HCT116 (cell line): ENCODE measurements around the gene SEC16A. TPM values are rescaled to one million over a fixed set of nuclear protein-coding genes. Genes with fewer than 3 reads are reported as not detected.

ENCODE experiments used
- ATAC-seq: fragments of 200-7000 bp; cut with Tn5 transposase; 2 replicates; pipeline ENCODE4 v1.9.1; 2020; ENCODE audit warnings: mild to moderate bottlenecking, moderate library complexity
- BruUV-seq: library from RNA; stranded (reverse); fragments of 400-500 nt; replicated peaks from 2 replicates; lab custom pipeline; 2021; lab: Mats Ljungman, UMichigan
- CTCF ChIA-PET: fragments of 300-600 bp; sonication (Branson Sonifier 250); formaldehyde crosslinking; loops from one replicate; lab custom pipeline; 2021; ENCODE audit warnings: antibody characterized with exemption; lab: Charles Lee
- POLR2A ChIA-PET: fragments of 300-600, 350-600 bp; sonication (Branson Sonifier 250); formaldehyde crosslinking; loops from one replicate; lab custom pipeline; 2021; ENCODE audit warnings: antibody characterized with exemption; lab: Charles Lee
- RAD21 ChIA-PET, 2 experiments: fragments of 300-600 bp; sonication (Branson Sonifier 250); formaldehyde crosslinking; loops; one replicate each; lab custom pipeline; 2023; ENCODE audit warnings: low total read pairs in 2 of 2; ENCODE audit not compliant: uncharacterized antibody in 2 of 2, unreplicated experiment in 2 of 2, low non-redundant PET in 1 of 2; lab: Charles Lee
- DNase-seq: peaks from one replicate; pipeline ENCODE4 v3.0.0-alpha.2; 2010; ENCODE audit warnings: low read depth, low spot score
- H2AFZ ChIP-seq: fragments of 200-600 bp; shearing (Covaris generic), sonication (generic); 2 replicates; pipeline ENCODE4 v1.6.1; 2017; ENCODE audit warnings: low read depth, mixed run types, mixed read lengths, antibody characterized with exemption, low read length; ENCODE audit not compliant: poor library complexity, severe bottlenecking
- H3K27ac ChIP-seq: 2 replicates; pipeline ENCODE4 v1.5.1; 2012; ENCODE audit warnings: low read depth, low read length
- H3K27me3 ChIP-seq: fragments of 200-600 bp; sonication (generic); 2 replicates; pipeline ENCODE4 v1.6.1; 2016; ENCODE audit warnings: mixed run types, low read length, mixed read lengths; ENCODE audit not compliant: insufficient read depth
- H3K36me3 ChIP-seq, 2 experiments: fragments of 200-500 bp in 1 of 2; fragments of 200-600 bp in 1 of 2; sonication (Bioruptor generic) in 1 of 2; sonication (generic) in 1 of 2; 2 replicates each; pipeline versions ENCODE4 v1.5.1 to v1.6.1; 2014 to 2016; ENCODE audit warnings: low read length in 2 of 2, inconsistent platforms in 1 of 2, mixed read lengths in 1 of 2, mixed run types in 1 of 2; ENCODE audit not compliant: insufficient read depth in 2 of 2, control insufficient read depth in 1 of 2
- H3K4me1 ChIP-seq, 2 experiments: fragments of 200-600 bp in 1 of 2; sonication (generic) in 1 of 2; 2 replicates each; pipeline versions ENCODE4 v1.5.1 to v1.6.1; 2012 to 2017; ENCODE audit warnings: low read length in 2 of 2, inconsistent platforms in 1 of 2, mild to moderate bottlenecking in 1 of 2, mixed read lengths in 1 of 2, mixed run types in 1 of 2, moderate library complexity in 1 of 2; ENCODE audit not compliant: insufficient read depth in 2 of 2, control insufficient read depth in 1 of 2
- H3K4me2 ChIP-seq: fragments of 200-600 bp; sonication (generic); 2 replicates; pipeline ENCODE4 v1.6.1; 2017; ENCODE audit warnings: mixed run types, low read length, mixed read lengths
- H3K4me3 ChIP-seq, 2 experiments: fragments of 200-600 bp in 1 of 2; sonication (generic) in 1 of 2; replicated peaks in 1 of 2; 2 replicates each; pipeline ENCODE4 v1.5.1; 2011 to 2016; ENCODE audit warnings: low read length in 2 of 2, control low read depth in 1 of 2, low read depth in 1 of 2, mild to moderate bottlenecking in 1 of 2, mixed read lengths in 1 of 2, mixed run types in 1 of 2
- H3K79me2 ChIP-seq: fragments of 200-600 bp; sonication (generic); 2 replicates; pipeline ENCODE4 v1.6.1; 2017; ENCODE audit warnings: mild to moderate bottlenecking, mixed run types, low read length, moderate library complexity, mixed read lengths; ENCODE audit not compliant: insufficient read depth
- H3K9ac ChIP-seq: fragments of 200-600 bp; sonication (generic); 2 replicates; pipeline ENCODE4 v1.6.1; 2016; ENCODE audit warnings: low read length, mixed read lengths
- H3K9me2 ChIP-seq: fragments of 200-600 bp; sonication (generic), shearing (Covaris generic); 2 replicates; pipeline ENCODE4 v1.6.1; 2017; ENCODE audit warnings: mixed run types, mild to moderate bottlenecking, moderate library complexity; ENCODE audit not compliant: insufficient read depth
- H3K9me3 ChIP-seq, 2 experiments: fragments of 200-500 bp in 1 of 2; fragments of 200-600 bp in 1 of 2; sonication (Bioruptor generic) in 1 of 2; sonication (generic) in 1 of 2; 2 replicates each; pipeline ENCODE4 v1.6.1; 2014 to 2017; ENCODE audit warnings: low read length in 2 of 2, mixed read lengths in 2 of 2, inconsistent platforms in 1 of 2, low read depth in 1 of 2, mild to moderate bottlenecking in 1 of 2, mixed run types in 1 of 2, moderate library complexity in 1 of 2; ENCODE audit not compliant: control insufficient read depth in 1 of 2, insufficient read depth in 1 of 2
- H4K20me1 ChIP-seq: fragments of 200-600 bp; sonication (generic), shearing (Covaris generic); 2 replicates; pipeline ENCODE4 v1.6.1; 2017; ENCODE audit warnings: mixed run types, mild to moderate bottlenecking, moderate library complexity; ENCODE audit not compliant: insufficient read depth
- CBX3 ChIP-seq: IDR thresholded peaks from 2 replicates; pipeline ENCODE4 v1.6.1; 2012; ENCODE audit warnings: low read depth
- CEBPB ChIP-seq: IDR thresholded peaks from 2 replicates; pipeline ENCODE4 v1.6.1; 2012; ENCODE audit warnings: low read depth
- EGR1 ChIP-seq: IDR thresholded peaks from 2 replicates; pipeline ENCODE4 v1.6.1; 2012; ENCODE audit warnings: low read depth
- EZH2 ChIP-seq: fragments of 200-600 bp; sonication (generic); IDR thresholded peaks from 2 replicates; pipeline ENCODE4 v1.6.1; 2017; ENCODE audit warnings: antibody characterized with exemption, mixed run types
- EZH2phosphoT487 ChIP-seq: fragments of 200-600 bp; IDR thresholded peaks from 2 replicates; pipeline ENCODE4 v1.6.1; 2018; ENCODE audit warnings: antibody characterized with exemption, borderline replicate concordance
- FOSL1 ChIP-seq: IDR thresholded peaks from 2 replicates; pipeline ENCODE4 v1.6.1; 2012; ENCODE audit warnings: low read depth
- JUND ChIP-seq: IDR thresholded peaks from 2 replicates; pipeline ENCODE4 v1.6.1; 2012
- POLR2A ChIP-seq: IDR thresholded peaks from 2 replicates; pipeline ENCODE4 v1.7.0; 2011; ENCODE audit warnings: borderline replicate concordance; ENCODE audit not compliant: insufficient read depth, insufficient read length; ENCODE audit errors: extremely low read depth
- RAD21 ChIP-seq: IDR thresholded peaks from 2 replicates; pipeline ENCODE4 v1.6.1; 2012; ENCODE audit warnings: low read depth, mild to moderate bottlenecking
- SP1 ChIP-seq: IDR thresholded peaks from 2 replicates; pipeline ENCODE4 v1.6.1; 2012; ENCODE audit warnings: low read depth
- SRF ChIP-seq: IDR thresholded peaks from 2 replicates; pipeline ENCODE4 v1.6.1; 2012; ENCODE audit warnings: low read depth
- YY1 ChIP-seq: IDR thresholded peaks from 2 replicates; pipeline ENCODE4 v1.6.1; 2011; ENCODE audit warnings: low read length, low read depth, moderate library complexity, mild to moderate bottlenecking; ENCODE audit not compliant: insufficient replicate concordance; ENCODE audit errors: extremely low read depth
- ZFX ChIP-seq: fragments of 450-650 bp; IDR thresholded peaks from 2 replicates; pipeline ENCODE4 v1.6.1; 2017
- intact Hi-C: fragments of 100-400 bp; cut with micrococcal nuclease; formaldehyde crosslinking; loops from 2 replicates; pipeline ENCODE4 v1.10.0; 2022
- total RNA-seq: library from RNA; stranded (reverse); gene quantifications from one replicate; pipeline ENCODE4 v1.2.1, GENCODE V29; 2021; ENCODE audit not compliant: unreplicated experiment
- TF ChIP-seq, protein P1 (sequence below), 3 experiments: fragments of 200-600 bp in 1 of 3; sonication (generic) in 1 of 3; IDR thresholded peaks in 2 of 3; conservative IDR thresholded peaks in 1 of 3; 2 replicates each; pipeline ENCODE4 v1.5.1; 2012 to 2017; ENCODE audit warnings: low read depth in 2 of 3, low read length in 2 of 3, antibody characterized with exemption in 1 of 3, borderline replicate concordance in 1 of 3, control low read depth in 1 of 3, mild to moderate bottlenecking in 1 of 3, mixed read lengths in 1 of 3, mixed run types in 1 of 3, moderate library complexity in 1 of 3; ENCODE audit not compliant: insufficient read depth in 1 of 3
- TF ChIP-seq, protein P2 (sequence below): IDR thresholded peaks from 2 replicates; pipeline ENCODE4 v1.6.1; 2011; ENCODE audit warnings: mild to moderate bottlenecking, low read length, moderate library complexity; ENCODE audit not compliant: insufficient replicate concordance; ENCODE audit errors: extremely low read depth
- TF ChIP-seq, protein P3 (sequence below): IDR thresholded peaks from 2 replicates; pipeline ENCODE4 v1.6.1; 2012
- TF ChIP-seq, protein P4 (sequence below): IDR thresholded peaks from 2 replicates; pipeline ENCODE4 v1.6.1; 2012; ENCODE audit warnings: low read depth
- TF ChIP-seq, protein P5 (sequence below): IDR thresholded peaks from 2 replicates; pipeline ENCODE4 v1.6.1; 2012

Gene SEC16A
- total RNA-seq, 1 experiment from 2014 or later: 49.8 TPM

DNA sequence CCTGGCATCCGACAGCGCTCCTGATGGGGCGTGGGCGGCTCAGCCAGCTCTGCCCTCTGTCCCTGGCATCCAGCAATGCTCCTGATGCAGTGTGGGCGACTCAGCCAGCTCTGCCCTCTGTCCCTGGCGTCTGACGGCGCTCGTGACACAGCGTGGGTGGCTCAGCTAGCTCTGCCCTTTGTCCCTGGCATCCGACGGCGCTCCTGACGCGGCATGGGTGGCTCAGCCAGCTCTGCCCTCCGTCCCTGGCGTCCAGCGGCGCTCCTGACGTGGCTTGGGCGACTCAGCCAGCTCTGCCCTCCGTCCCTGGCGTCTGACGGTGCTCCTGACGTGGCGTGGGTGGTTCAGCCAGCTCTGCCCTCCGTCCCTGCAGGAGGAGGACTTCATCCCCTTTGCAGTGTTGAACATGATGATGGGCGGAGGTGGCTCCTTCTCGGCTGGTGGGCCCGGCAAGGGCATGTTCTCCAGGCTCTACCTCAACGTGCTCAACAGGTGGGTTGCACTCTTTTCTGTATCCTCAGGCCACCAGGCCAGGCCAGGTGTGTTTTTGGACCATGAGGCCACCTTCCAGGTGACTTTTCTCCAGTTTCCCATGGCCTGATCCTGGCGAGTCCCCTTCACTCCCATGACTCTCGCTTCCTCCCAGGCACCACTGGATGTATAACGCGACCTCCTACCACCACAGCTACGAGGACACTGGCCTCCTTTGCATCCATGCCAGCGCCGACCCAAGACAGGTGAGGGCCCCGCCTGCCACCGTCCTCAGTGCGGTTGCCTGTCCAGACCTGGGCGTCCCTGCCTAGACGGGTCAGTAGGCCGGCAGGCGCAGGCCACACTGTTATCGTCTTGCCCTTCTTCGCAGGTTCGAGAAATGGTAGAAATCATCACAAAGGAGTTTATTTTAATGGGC lies 64.4 kb downstream of the SEC16A start:
- Histone ChIP-seq H3K36me3 (peaks cover 56 to 78% of the 10 kb centered on the region in 2 experiments), H3K27me3 (no peaks in the 10 kb centered on the region)

More for the DNA sequence above, 64.4 kb downstream of the SEC16A start:
- Histone ChIP-seq H2AFZ (no peak overlapping the region), H3K4me1 (no peaks in the 10 kb centered on the region), H4K20me1 (no peaks in the 10 kb centered on the region), H3K27ac (no peak overlapping the region), H3K4me3 (no peak overlapping the region), H3K9ac (no peak overlapping the region), H3K79me2 (peaks cover 35% of the 10 kb centered on the region), H3K9me2 (no peaks in the 10 kb centered on the region), H3K9me3 (no peaks in the 10 kb centered on the region), H3K4me2 (no peak overlapping the region)
- intact Hi-C loops: no loop called here
- CTCF ChIA-PET: no interaction called here
- POLR2A ChIA-PET: no interaction called here
- BruUV-seq: no TSS peak
- TF ChIP-seq POLR2A: no peak
- TF ChIP-seq, protein P1, sequence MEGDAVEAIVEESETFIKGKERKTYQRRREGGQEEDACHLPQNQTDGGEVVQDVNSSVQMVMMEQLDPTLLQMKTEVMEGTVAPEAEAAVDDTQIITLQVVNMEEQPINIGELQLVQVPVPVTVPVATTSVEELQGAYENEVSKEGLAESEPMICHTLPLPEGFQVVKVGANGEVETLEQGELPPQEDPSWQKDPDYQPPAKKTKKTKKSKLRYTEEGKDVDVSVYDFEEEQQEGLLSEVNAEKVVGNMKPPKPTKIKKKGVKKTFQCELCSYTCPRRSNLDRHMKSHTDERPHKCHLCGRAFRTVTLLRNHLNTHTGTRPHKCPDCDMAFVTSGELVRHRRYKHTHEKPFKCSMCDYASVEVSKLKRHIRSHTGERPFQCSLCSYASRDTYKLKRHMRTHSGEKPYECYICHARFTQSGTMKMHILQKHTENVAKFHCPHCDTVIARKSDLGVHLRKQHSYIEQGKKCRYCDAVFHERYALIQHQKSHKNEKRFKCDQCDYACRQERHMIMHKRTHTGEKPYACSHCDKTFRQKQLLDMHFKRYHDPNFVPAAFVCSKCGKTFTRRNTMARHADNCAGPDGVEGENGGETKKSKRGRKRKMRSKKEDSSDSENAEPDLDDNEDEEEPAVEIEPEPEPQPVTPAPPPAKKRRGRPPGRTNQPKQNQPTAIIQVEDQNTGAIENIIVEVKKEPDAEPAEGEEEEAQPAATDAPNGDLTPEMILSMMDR (IDR thresholded peaks at IDR 0.05 in 2 of 3, conservative IDR thresholded peaks at IDR 0.05 in 1 of 3; ENCODE audit: borderline replicate concordance in 1 of 3, insufficient read depth in 1 of 3, low read depth in 2 of 3, low read length in 2 of 3): no peak
- no peak for TF ChIP-seq JUND
- no peak for TF ChIP-seq CEBPB
- TF ChIP-seq ZFX: no peak
- TF ChIP-seq, protein P2, sequence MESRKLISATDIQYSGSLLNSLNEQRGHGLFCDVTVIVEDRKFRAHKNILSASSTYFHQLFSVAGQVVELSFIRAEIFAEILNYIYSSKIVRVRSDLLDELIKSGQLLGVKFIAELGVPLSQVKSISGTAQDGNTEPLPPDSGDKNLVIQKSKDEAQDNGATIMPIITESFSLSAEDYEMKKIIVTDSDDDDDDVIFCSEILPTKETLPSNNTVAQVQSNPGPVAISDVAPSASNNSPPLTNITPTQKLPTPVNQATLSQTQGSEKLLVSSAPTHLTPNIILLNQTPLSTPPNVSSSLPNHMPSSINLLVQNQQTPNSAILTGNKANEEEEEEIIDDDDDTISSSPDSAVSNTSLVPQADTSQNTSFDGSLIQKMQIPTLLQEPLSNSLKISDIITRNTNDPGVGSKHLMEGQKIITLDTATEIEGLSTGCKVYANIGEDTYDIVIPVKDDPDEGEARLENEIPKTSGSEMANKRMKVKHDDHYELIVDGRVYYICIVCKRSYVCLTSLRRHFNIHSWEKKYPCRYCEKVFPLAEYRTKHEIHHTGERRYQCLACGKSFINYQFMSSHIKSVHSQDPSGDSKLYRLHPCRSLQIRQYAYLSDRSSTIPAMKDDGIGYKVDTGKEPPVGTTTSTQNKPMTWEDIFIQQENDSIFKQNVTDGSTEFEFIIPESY: no peak
- TF ChIP-seq RAD21: no peak
- no peak for TF ChIP-seq EZH2
- no peak for TF ChIP-seq EGR1
- TF ChIP-seq, protein P3, sequence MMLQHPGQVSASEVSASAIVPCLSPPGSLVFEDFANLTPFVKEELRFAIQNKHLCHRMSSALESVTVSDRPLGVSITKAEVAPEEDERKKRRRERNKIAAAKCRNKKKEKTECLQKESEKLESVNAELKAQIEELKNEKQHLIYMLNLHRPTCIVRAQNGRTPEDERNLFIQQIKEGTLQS: no peak
- no peak for TF ChIP-seq FOSL1
- TF ChIP-seq YY1: no peak
- no peak for TF ChIP-seq CBX3
- TF ChIP-seq SRF: no peak
- no peak for TF ChIP-seq EZH2phosphoT487
- TF ChIP-seq, protein P4, sequence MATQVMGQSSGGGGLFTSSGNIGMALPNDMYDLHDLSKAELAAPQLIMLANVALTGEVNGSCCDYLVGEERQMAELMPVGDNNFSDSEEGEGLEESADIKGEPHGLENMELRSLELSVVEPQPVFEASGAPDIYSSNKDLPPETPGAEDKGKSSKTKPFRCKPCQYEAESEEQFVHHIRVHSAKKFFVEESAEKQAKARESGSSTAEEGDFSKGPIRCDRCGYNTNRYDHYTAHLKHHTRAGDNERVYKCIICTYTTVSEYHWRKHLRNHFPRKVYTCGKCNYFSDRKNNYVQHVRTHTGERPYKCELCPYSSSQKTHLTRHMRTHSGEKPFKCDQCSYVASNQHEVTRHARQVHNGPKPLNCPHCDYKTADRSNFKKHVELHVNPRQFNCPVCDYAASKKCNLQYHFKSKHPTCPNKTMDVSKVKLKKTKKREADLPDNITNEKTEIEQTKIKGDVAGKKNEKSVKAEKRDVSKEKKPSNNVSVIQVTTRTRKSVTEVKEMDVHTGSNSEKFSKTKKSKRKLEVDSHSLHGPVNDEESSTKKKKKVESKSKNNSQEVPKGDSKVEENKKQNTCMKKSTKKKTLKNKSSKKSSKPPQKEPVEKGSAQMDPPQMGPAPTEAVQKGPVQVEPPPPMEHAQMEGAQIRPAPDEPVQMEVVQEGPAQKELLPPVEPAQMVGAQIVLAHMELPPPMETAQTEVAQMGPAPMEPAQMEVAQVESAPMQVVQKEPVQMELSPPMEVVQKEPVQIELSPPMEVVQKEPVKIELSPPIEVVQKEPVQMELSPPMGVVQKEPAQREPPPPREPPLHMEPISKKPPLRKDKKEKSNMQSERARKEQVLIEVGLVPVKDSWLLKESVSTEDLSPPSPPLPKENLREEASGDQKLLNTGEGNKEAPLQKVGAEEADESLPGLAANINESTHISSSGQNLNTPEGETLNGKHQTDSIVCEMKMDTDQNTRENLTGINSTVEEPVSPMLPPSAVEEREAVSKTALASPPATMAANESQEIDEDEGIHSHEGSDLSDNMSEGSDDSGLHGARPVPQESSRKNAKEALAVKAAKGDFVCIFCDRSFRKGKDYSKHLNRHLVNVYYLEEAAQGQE: no peak
- TF ChIP-seq SP1: no peak
- TF ChIP-seq, protein P5, sequence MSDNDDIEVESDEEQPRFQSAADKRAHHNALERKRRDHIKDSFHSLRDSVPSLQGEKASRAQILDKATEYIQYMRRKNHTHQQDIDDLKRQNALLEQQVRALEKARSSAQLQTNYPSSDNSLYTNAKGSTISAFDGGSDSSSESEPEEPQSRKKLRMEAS: no peak
- RAD21 ChIA-PET: no interaction called here
- DNase-seq (no peak), ATAC-seq (no peak)
